ENCODE results near the gene UTP25. TPM values are rescaled to one million over a fixed set of nuclear protein-coding genes. Genes with fewer than 3 reads are reported as not detected.
"Not testable (repeated sequence)": the region's sequence is repeated elsewhere in the genome, so short reads cannot be mapped to it uniquely, and the experiment has no call there.

The UTP25 gene
- total RNA-seq, 3 donors from 2014 or later (not counting 1 experiment from before 2014, with no cell fraction given): 6.0 to 8.9 (median 8.3) TPM

DNA sequence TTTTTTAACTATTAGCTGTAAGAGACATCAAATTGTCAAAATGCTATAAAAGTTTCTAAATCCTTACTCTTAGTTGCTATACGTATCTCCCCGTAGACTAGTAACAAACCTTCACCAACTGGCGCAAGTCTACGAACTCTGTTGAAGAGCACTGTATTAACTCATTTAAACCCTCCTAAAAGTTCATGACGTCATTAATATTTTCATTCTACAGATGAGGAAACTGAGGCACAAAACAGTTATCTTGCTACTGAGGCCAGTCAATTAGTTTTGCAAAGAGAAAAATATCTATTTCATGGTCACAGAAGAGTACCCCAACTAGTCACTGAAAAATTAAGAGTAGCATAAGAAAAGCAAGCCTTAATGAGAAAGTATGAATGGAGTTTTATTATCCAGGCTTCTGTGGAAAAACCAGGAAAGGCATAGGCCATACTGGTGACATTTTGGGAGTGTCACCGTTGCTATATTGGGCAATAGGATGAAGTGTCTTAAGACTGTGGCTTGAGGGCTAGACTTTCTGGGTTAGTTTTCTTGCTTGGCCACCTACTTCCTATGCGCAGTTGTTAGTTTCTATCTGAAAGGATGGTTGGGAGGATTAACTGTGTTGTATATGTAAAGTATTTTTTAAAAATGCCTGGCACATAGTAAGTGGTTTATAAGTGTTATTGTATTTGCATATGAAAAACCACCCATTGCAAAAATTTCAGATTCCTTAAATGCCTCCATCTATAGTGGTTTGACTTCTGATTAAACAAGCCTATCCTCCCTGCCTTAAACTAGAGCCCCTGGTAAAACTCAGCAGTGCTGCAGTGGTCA, 57.8 kb downstream of the UTP25 start:
- H3K4me3 Mint-ChIP-seq: no peak overlapping the region
- Histone ChIP-seq H3K36me3 (ENCODE audit: control insufficient read depth, insufficient read depth, low read length) (no peaks in the 10 kb centered on the region), H3K27ac (ENCODE audit: low read length) (no peak overlapping the region), H3K4me1 (ENCODE audit: control insufficient read depth, insufficient read depth, low read length) (no peaks in the 10 kb centered on the region), H3K9me3 (ENCODE audit: control insufficient read depth, insufficient read depth, low read length) (no peaks in the 10 kb centered on the region), H3K27me3 (ENCODE audit: control insufficient read depth, insufficient read depth, low read length) (no peaks in the 10 kb centered on the region), H3K4me3 (ENCODE audit: low read length) (no peak overlapping the region)
- peaks cover 10 to 56% of the 10 kb centered on the region in 2 donors for H3K27me3 Mint-ChIP-seq (ENCODE audit: low read depth in 2 of 2)
- no peaks in the 10 kb centered on the region for H3K36me3 Mint-ChIP-seq
- no peak for TF ChIP-seq CTCF (IDR thresholded peaks at IDR 0.05)
- H3K9me3 Mint-ChIP-seq: no peaks in the 10 kb centered on the region
- DNase-seq: no peak
- WGBS (ENCODE audit: insufficient coverage): 87% methylated on average over 7 of the region's 7 CpGs
- H3K4me1 Mint-ChIP-seq: no peaks in the 10 kb centered on the region
- no peak overlapping the region for H3K27ac Mint-ChIP-seq
- intact Hi-C loops (cut with micrococcal nuclease): no loop called here
- ATAC-seq: no peak

- no peaks in the 10 kb centered on the region for H3K9me3 ChIP-seq (ENCODE audit: control insufficient read depth, insufficient read depth, low read length)
- no peak overlapping the region for H3K4me3 Mint-ChIP-seq
- H3K27me3 ChIP-seq (ENCODE audit: control insufficient read depth, insufficient read depth, low read length): no peaks in the 10 kb centered on the region
- no peak overlapping the region for H3K27ac Mint-ChIP-seq
- no CpG with 5 or more reads among the region's 1 CpG for WGBS (ENCODE audit: insufficient coverage)
- no peak for DNase-seq
- H3K4me3 ChIP-seq (ENCODE audit: low read length): no peak overlapping the region
- no peaks in the 10 kb centered on the region for H3K36me3 Mint-ChIP-seq
- peaks cover 10 to 56% of the 10 kb centered on the region in 2 donors for H3K27me3 Mint-ChIP-seq (ENCODE audit: low read depth in 2 of 2)
- no peak for ATAC-seq
- no peaks in the 10 kb centered on the region for H3K4me1 Mint-ChIP-seq
- no peak for TF ChIP-seq CTCF (IDR thresholded peaks at IDR 0.05)
- no peaks in the 10 kb centered on the region for H3K4me1 ChIP-seq (ENCODE audit: control insufficient read depth, insufficient read depth, low read length)
- H3K36me3 ChIP-seq (ENCODE audit: control insufficient read depth, insufficient read depth, low read length): no peaks in the 10 kb centered on the region
- intact Hi-C loops (cut with micrococcal nuclease): no loop called here
- H3K27ac ChIP-seq (ENCODE audit: low read length): no peak overlapping the region
- H3K9me3 Mint-ChIP-seq: no peaks in the 10 kb centered on the region
Observed at GRCh38 chr1:209886219-209886536, 58.4 kb downstream of the UTP25 start.

DNA sequence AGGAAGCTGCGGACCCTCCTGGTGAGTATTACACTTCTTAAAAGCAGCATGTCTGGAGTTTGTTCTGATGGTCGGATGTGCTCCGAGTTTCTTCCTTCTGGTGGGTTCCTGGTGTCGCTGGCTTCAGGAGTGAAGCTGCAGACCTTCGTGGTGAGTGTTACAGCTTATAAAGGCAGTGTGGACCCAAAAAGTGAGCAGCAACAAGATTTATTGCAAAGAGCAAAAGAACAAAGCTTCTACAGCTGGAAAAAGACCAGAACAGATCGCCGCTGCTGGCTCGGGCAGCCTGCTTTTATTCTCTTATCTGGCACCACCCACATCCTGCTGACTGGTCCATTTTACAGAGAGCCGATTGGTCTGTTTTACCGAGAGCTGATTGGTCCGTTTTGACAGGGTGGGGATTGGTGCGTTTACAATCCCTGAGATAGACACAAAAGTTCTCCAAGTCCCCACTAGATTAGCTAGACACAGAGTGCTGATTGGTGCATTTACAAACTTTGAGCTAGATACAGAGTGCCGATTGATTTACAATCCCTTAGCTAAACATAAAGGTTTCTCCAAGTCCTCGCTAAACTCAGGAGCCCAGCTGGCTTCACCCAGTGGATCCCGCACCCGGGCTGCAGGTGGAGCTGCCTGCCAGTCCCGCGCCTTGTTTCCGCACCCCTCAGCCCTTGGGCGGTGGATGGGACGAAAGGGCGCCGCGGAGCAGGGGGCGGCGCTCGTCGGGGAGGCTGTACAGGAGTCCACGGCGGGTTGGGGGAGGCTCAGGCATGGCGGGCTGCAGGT, 60.7 kb downstream of the UTP25 start:
- intact Hi-C loops (cut with micrococcal nuclease); H3K36me3 Mint-ChIP-seq; H3K27me3 ChIP-seq (ENCODE audit: control insufficient read depth, insufficient read depth, low read length); H3K36me3 ChIP-seq (ENCODE audit: control insufficient read depth, insufficient read depth, low read length); DNase-seq; H3K9me3 Mint-ChIP-seq; H3K27ac Mint-ChIP-seq; H3K27ac ChIP-seq (ENCODE audit: low read length); ATAC-seq; H3K4me1 ChIP-seq (ENCODE audit: control insufficient read depth, insufficient read depth, low read length); H3K4me1 Mint-ChIP-seq; H3K4me3 ChIP-seq (ENCODE audit: low read length); H3K9me3 ChIP-seq (ENCODE audit: control insufficient read depth, insufficient read depth, low read length); H3K4me3 Mint-ChIP-seq: not testable (repeated sequence)
- WGBS (ENCODE audit: insufficient coverage): 90% methylated on average over 31 of the region's 31 CpGs
- H3K27me3 Mint-ChIP-seq (ENCODE audit: low read depth in 2 of 2): peaks cover 10 to 36% of the 10 kb centered on the region in 2 donors

- Mint-ChIP-seq H3K4me3 (no peak overlapping the region), H3K36me3 (no peaks in the 10 kb centered on the region), H3K4me1 (no peaks in the 10 kb centered on the region), H3K27me3 (ENCODE audit: low read depth in 2 of 2) (peaks cover 13 to 30% of the 10 kb centered on the region in 2 donors), H3K27ac (no peak overlapping the region), H3K9me3 (no peaks in the 10 kb centered on the region)
- Histone ChIP-seq H3K27me3 (ENCODE audit: control insufficient read depth, insufficient read depth, low read length) (no peaks in the 10 kb centered on the region), H3K27ac (ENCODE audit: low read length) (no peak overlapping the region), H3K9me3 (ENCODE audit: control insufficient read depth, insufficient read depth, low read length) (no peaks in the 10 kb centered on the region), H3K4me3 (ENCODE audit: low read length) (no peak overlapping the region), H3K4me1 (ENCODE audit: control insufficient read depth, insufficient read depth, low read length) (no peaks in the 10 kb centered on the region), H3K36me3 (ENCODE audit: control insufficient read depth, insufficient read depth, low read length) (no peaks in the 10 kb centered on the region)
- intact Hi-C loops (cut with micrococcal nuclease): no loop called here
- ATAC-seq (no peak), DNase-seq (no peak)
- no peak for TF ChIP-seq CTCF (IDR thresholded peaks at IDR 0.05)
- WGBS (ENCODE audit: insufficient coverage): 91% methylated on average over 35 of the region's 35 CpGs
Observed at GRCh38 chr1:209889077-209889418, 61.3 kb downstream of the UTP25 start.

Data from natural killer cell (primary cell).